ENCODE data around the gene RFX4. TPM values are rescaled to one million over a fixed set of nuclear protein-coding genes. Genes with fewer than 3 reads are reported as not detected.

The RFX4 gene
- total RNA-seq, 1 experiment from 2014 or later, result not detected

DNA sequence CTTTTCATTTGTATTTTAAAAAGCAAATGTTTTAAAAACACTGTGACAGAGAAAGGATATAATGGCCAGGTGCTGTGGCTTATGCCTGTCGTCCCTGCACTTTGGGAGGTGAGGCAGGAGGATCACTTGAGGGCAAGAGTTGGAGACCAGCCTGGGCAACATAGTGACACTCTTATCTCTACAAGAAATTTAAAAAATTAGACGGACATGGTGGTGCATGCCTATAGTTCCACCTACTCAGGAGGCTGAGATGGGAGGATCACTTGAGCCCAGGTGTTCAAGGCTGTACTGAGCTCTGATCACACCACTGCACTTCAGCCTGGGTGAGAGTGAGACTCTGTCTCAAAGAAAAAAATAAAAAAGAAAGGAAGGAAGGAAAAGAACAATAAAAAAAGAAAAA lies 7.8 kb downstream of the RFX4 start:
- POLR2A ChIA-PET (ENCODE audit: low non-redundant PET), result no interaction called here
- intact Hi-C loops (cut with micrococcal nuclease; ENCODE audit: unreplicated experiment), result no loop called here

DNA sequence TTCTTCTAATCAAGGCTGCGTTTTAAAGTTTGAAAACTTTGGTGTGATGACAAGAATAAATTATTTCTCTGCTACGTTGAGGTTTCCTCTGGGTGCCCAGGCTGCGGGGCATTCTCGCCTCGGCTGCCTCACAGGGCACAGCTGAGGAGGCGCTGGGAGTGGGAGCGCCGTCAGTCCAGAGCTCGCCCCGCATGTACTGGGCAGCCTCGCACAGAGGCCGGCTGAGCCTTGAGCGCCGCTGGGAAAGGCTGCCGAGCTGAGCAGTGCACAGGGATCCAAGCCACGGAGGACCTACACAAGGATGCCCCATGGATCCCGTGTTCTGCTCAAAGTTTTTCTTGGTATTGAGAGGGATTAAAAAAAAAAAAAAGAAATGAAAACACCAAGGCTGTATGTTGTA lies 11.6 kb downstream of the RFX4 start:
- POLR2A ChIA-PET (ENCODE audit: low non-redundant PET), result interaction anchor here (0.6 kb wide), 1 partner anchor 573 kb away, joined by 4 read pairs; no protein-coding TSS in a partner anchor
- CTCF ChIA-PET, result no interaction called here
- BruUV-seq (replicated peaks), result no TSS peak

More for the DNA sequence above, 7.8 kb downstream of the RFX4 start:
- H3K9me3 ChIP-seq (ENCODE audit: low read depth, low read length, poor library complexity, severe bottlenecking), result no peaks in the 10 kb centered on the region
- DNase-seq (ENCODE audit: low spot score), result no peak
- no peak overlapping the region for H3K4me3 ChIP-seq (ENCODE audit: low read depth, low read length, poor library complexity, severe bottlenecking)
- H3K4me1 ChIP-seq (ENCODE audit: insufficient read depth, low read length, poor library complexity, severe bottlenecking), result no peaks in the 10 kb centered on the region
- H3K27me3 ChIP-seq (replicated peaks; ENCODE audit: insufficient read depth, low read depth, low read length, poor library complexity), result peaks cover 88% of the 10 kb centered on the region
- CTCF ChIA-PET, result no interaction called here
- H3K27ac ChIP-seq (ENCODE audit: low read depth, low read length, poor library complexity, severe bottlenecking), result no peak overlapping the region
- no TSS peak for BruUV-seq (replicated peaks)
- TF ChIP-seq EZH2 (IDR thresholded peaks at IDR 0.05; ENCODE audit: borderline replicate concordance, low read depth, low read length, poor library complexity, severe bottlenecking), result no peak
- TF ChIP-seq, protein P1, sequence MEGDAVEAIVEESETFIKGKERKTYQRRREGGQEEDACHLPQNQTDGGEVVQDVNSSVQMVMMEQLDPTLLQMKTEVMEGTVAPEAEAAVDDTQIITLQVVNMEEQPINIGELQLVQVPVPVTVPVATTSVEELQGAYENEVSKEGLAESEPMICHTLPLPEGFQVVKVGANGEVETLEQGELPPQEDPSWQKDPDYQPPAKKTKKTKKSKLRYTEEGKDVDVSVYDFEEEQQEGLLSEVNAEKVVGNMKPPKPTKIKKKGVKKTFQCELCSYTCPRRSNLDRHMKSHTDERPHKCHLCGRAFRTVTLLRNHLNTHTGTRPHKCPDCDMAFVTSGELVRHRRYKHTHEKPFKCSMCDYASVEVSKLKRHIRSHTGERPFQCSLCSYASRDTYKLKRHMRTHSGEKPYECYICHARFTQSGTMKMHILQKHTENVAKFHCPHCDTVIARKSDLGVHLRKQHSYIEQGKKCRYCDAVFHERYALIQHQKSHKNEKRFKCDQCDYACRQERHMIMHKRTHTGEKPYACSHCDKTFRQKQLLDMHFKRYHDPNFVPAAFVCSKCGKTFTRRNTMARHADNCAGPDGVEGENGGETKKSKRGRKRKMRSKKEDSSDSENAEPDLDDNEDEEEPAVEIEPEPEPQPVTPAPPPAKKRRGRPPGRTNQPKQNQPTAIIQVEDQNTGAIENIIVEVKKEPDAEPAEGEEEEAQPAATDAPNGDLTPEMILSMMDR (conservative IDR thresholded peaks at IDR 0.05; ENCODE audit: low read depth, low read length), result no peak
- no peaks in the 10 kb centered on the region for H3K36me3 ChIP-seq (ENCODE audit: insufficient read depth, low read length, poor library complexity, severe bottlenecking)

DNA sequence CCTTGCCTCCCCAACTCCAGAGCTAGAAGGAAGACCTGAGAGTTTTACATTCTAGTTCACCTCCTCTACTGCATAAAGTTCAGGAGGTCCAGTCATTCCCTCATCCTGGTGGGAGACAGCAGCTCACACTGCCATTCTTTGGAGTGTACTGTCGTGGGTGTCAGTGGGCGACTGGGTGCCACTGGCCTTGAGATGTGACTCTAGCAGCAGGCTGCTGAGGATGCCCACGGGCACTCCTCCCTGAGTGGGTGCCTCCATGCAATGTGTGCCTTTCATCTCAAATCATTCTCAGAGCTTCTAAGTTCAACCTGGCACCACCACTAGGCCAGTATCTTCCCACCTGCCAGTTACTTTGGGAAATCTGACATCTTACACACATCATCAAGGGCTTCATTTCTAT lies 12.5 kb downstream of the RFX4 start:
- H3K27me3 ChIP-seq (replicated peaks; ENCODE audit: insufficient read depth, low read depth, low read length, poor library complexity), result peaks cover 51% of the 10 kb centered on the region
- intact Hi-C loops (cut with micrococcal nuclease; ENCODE audit: unreplicated experiment), result no loop called here
- ChIA-PET POLR2A (ENCODE audit: low non-redundant PET) (interaction anchor here (0.6 kb wide), 2 partner anchors 321 to 574 kb away, joined by 3 to 4 read pairs; no protein-coding TSS in a partner anchor), CTCF (no interaction called here)
- no peaks in the 10 kb centered on the region for H3K4me1 ChIP-seq (ENCODE audit: insufficient read depth, low read length, poor library complexity, severe bottlenecking)
- TF ChIP-seq, protein P1 (conservative IDR thresholded peaks at IDR 0.05; ENCODE audit: low read depth, low read length), result no peak
- no peak for TF ChIP-seq EZH2 (IDR thresholded peaks at IDR 0.05; ENCODE audit: borderline replicate concordance, low read depth, low read length, poor library complexity, severe bottlenecking)
- no peaks in the 10 kb centered on the region for H3K9me3 ChIP-seq (ENCODE audit: low read depth, low read length, poor library complexity, severe bottlenecking)
- H3K27ac ChIP-seq (ENCODE audit: low read depth, low read length, poor library complexity, severe bottlenecking), result no peak overlapping the region
- DNase-seq (ENCODE audit: low spot score), result no peak
- no TSS peak for BruUV-seq (replicated peaks)
- H3K4me3 ChIP-seq (ENCODE audit: low read depth, low read length, poor library complexity, severe bottlenecking), result no peak overlapping the region
- no peaks in the 10 kb centered on the region for H3K36me3 ChIP-seq (ENCODE audit: insufficient read depth, low read length, poor library complexity, severe bottlenecking)

More for the DNA sequence above, 11.6 kb downstream of the RFX4 start:
- DNase-seq (ENCODE audit: low spot score), result no peak
- no peak overlapping the region for H3K4me3 ChIP-seq (ENCODE audit: low read depth, low read length, poor library complexity, severe bottlenecking)
- H3K4me1 ChIP-seq (ENCODE audit: insufficient read depth, low read length, poor library complexity, severe bottlenecking), result no peaks in the 10 kb centered on the region
- no peaks in the 10 kb centered on the region for H3K36me3 ChIP-seq (ENCODE audit: insufficient read depth, low read length, poor library complexity, severe bottlenecking)
- peaks cover 59% of the 10 kb centered on the region for H3K27me3 ChIP-seq (replicated peaks; ENCODE audit: insufficient read depth, low read depth, low read length, poor library complexity)
- H3K27ac ChIP-seq (ENCODE audit: low read depth, low read length, poor library complexity, severe bottlenecking), result no peak overlapping the region
- no peak for TF ChIP-seq EZH2 (IDR thresholded peaks at IDR 0.05; ENCODE audit: borderline replicate concordance, low read depth, low read length, poor library complexity, severe bottlenecking)
- TF ChIP-seq, protein P1 (conservative IDR thresholded peaks at IDR 0.05; ENCODE audit: low read depth, low read length), result no peak
- intact Hi-C loops (cut with micrococcal nuclease; ENCODE audit: unreplicated experiment), result no loop called here
- no peaks in the 10 kb centered on the region for H3K9me3 ChIP-seq (ENCODE audit: low read depth, low read length, poor library complexity, severe bottlenecking)

Measured in A673 (cell line).